H1 (cell line): Measurements from ENCODE around the gene SLC25A12. TPM values are rescaled to one million over a fixed set of nuclear protein-coding genes. Genes with fewer than 3 reads are reported as not detected.

Source experiments
- CTCF ChIA-PET: fragments of 300-600 bp; sonication (Branson Sonifier 250); formaldehyde crosslinking; loops from one replicate; lab custom pipeline; 2021; ENCODE audit not compliant: partially characterized antibody; lab: Charles Lee
- POLR2A ChIA-PET: fragments of 300-600 bp; sonication (Branson Sonifier 250); formaldehyde crosslinking; loops from one replicate; lab custom pipeline; 2021; ENCODE audit warnings: inconsistent platforms; ENCODE audit not compliant: partially characterized antibody; lab: Charles Lee
- DNase-seq, 2 experiments: peaks; one replicate each; pipeline versions ENCODE4 v3.0.0 to v3.0.0-alpha.2; 2010 to 2022; ENCODE audit warnings: low spot score in 2 of 2, low read depth in 1 of 2, mixed read lengths in 1 of 2
- FAIRE-seq: peaks from 2 replicates; lab custom pipeline; 2011; peaks lifted over from hg19 to GRCh38; lab: Jason Lieb, UNC
- H2AFZ ChIP-seq: 2 replicates; pipeline ENCODE4 v1.8.1; 2012; ENCODE audit warnings: low read length, inconsistent platforms
- H2AK5ac ChIP-seq: 2 replicates; pipeline ENCODE4 v1.6.1; 2013; ENCODE audit warnings: low read depth, low read length
- H2BK120ac ChIP-seq: replicated peaks from 2 replicates; pipeline ENCODE3; 2013; ENCODE audit warnings: low read depth, low read length, inconsistent platforms
- H2BK12ac ChIP-seq: 2 replicates; pipeline ENCODE4 v1.6.1; 2013; ENCODE audit warnings: low read depth, low read length
- H2BK15ac ChIP-seq: 2 replicates; pipeline ENCODE4 v1.6.1; 2013; ENCODE audit warnings: low read length
- H2BK20ac ChIP-seq: 2 replicates; pipeline ENCODE4 v1.6.1; 2013; ENCODE audit warnings: low read length
- H2BK5ac ChIP-seq: 2 replicates; pipeline ENCODE4 v1.6.1; 2013; ENCODE audit warnings: low read depth, low read length
- H3K14ac ChIP-seq: 2 replicates; pipeline ENCODE4 v1.6.1; 2013; ENCODE audit warnings: inconsistent platforms; ENCODE audit not compliant: insufficient read length
- H3K18ac ChIP-seq: 2 replicates; pipeline ENCODE4 v1.6.1; 2013; ENCODE audit warnings: low read length; ENCODE audit errors: extremely low read depth
- H3K23ac ChIP-seq: 2 replicates; pipeline ENCODE4 v1.6.1; 2013; ENCODE audit warnings: inconsistent platforms; ENCODE audit not compliant: insufficient read length
- H3K23me2 ChIP-seq: 2 replicates; pipeline ENCODE4 v1.6.1; 2013; ENCODE audit warnings: low read depth, low read length
- H3K27ac ChIP-seq: 2 replicates; pipeline ENCODE4 v1.6.1; 2011; ENCODE audit warnings: low read depth, low read length, inconsistent platforms
- H3K27me3 ChIP-seq, 4 experiments: replicated peaks in 1 of 4; 1 replicate in 1 of 4; 2 replicates in 3 of 4; pipeline versions ENCODE4 v1.6.1 to v1.8.1; 2011 to 2013; ENCODE audit warnings: low read length in 3 of 4, mild to moderate bottlenecking in 3 of 4, inconsistent platforms in 2 of 4, mixed read lengths in 2 of 4, moderate library complexity in 1 of 4; ENCODE audit not compliant: control insufficient read depth in 3 of 4, insufficient read depth in 3 of 4; ENCODE audit errors: extremely low read depth in 1 of 4
- H3K36me3 ChIP-seq, 4 experiments: 2 replicates each; pipeline versions ENCODE4 v1.6.1 to v1.8.1; 2011 to 2013; ENCODE audit warnings: mild to moderate bottlenecking in 4 of 4, low read length in 3 of 4, moderate library complexity in 2 of 4, control low read depth in 1 of 4, inconsistent platforms in 1 of 4; ENCODE audit not compliant: insufficient read depth in 4 of 4, control insufficient read depth in 2 of 4
- H3K4ac ChIP-seq: replicated peaks from 2 replicates; pipeline ENCODE3; 2013; ENCODE audit warnings: low read length, low read depth, mixed read lengths, inconsistent platforms; ENCODE audit not compliant: insufficient read length
- H3K4me1 ChIP-seq, 4 experiments: replicated peaks in 1 of 4; 1 replicate in 1 of 4; 2 replicates in 3 of 4; pipeline versions ENCODE4 v1.6.1 to v1.8.1; 2011 to 2013; ENCODE audit warnings: low read length in 3 of 4, inconsistent platforms in 2 of 4, mixed read lengths in 1 of 4; ENCODE audit not compliant: insufficient read depth in 4 of 4, control insufficient read depth in 3 of 4
- H3K4me2 ChIP-seq, 2 experiments: 2 replicates each; pipeline versions ENCODE4 v1.6.1 to v1.8.1; 2011 to 2013; ENCODE audit warnings: low read depth in 2 of 2, low read length in 2 of 2, control low read depth in 1 of 2, inconsistent platforms in 1 of 2, mild to moderate bottlenecking in 1 of 2; ENCODE audit not compliant: insufficient read depth in 1 of 2
- H3K4me3 ChIP-seq, 4 experiments: fragments of 200-600, 300-600 bp in 1 of 4; sonication (generic), shearing (Covaris generic), sonication (Bioruptor Twin) in 1 of 4; 2 replicates each; pipeline versions ENCODE4 v1.5.1 to v1.8.1; 2011 to 2016; ENCODE audit warnings: low read length in 4 of 4, low read depth in 3 of 4, control low read depth in 2 of 4, inconsistent platforms in 2 of 4, mild to moderate bottlenecking in 2 of 4, mixed read lengths in 1 of 4, moderate library complexity in 1 of 4; ENCODE audit not compliant: insufficient read depth in 2 of 4; ENCODE audit errors: extremely low read depth in 1 of 4
- H3K56ac ChIP-seq: replicated peaks from 2 replicates; pipeline ENCODE3; 2013; ENCODE audit warnings: low read depth, mild to moderate bottlenecking, mixed read lengths, low read length, inconsistent platforms; ENCODE audit not compliant: insufficient read length
- H3K79me1 ChIP-seq: 2 replicates; pipeline ENCODE4 v1.6.1; 2013; ENCODE audit warnings: low read depth, low read length, control low read depth
- H3K79me2 ChIP-seq, 2 experiments: 2 replicates each; pipeline versions ENCODE4 v1.6.1 to v1.8.1; 2012 to 2013; ENCODE audit warnings: low read length in 2 of 2, mild to moderate bottlenecking in 2 of 2, inconsistent platforms in 1 of 2; ENCODE audit not compliant: insufficient read depth in 2 of 2, control insufficient read depth in 1 of 2
- H3K9ac ChIP-seq, 4 experiments: replicated peaks in 1 of 4; 1 replicate in 1 of 4; 2 replicates in 3 of 4; pipeline versions ENCODE4 v1.6.1 to v1.8.1; 2011 to 2013; ENCODE audit warnings: low read depth in 3 of 4, low read length in 3 of 4, control low read depth in 2 of 4, mild to moderate bottlenecking in 2 of 4, moderate library complexity in 2 of 4, inconsistent platforms in 1 of 4; ENCODE audit errors: extremely low read depth in 1 of 4
- H3K9me3 ChIP-seq, 2 experiments: 2 replicates each; pipeline versions ENCODE4 v1.6.1 to v1.8.1; 2012 to 2013; ENCODE audit warnings: mild to moderate bottlenecking in 2 of 2, moderate library complexity in 2 of 2, control low read depth in 1 of 2, inconsistent platforms in 1 of 2, low read depth in 1 of 2, low read length in 1 of 2, mixed read lengths in 1 of 2; ENCODE audit not compliant: insufficient read depth in 2 of 2
- H4K20me1 ChIP-seq, 2 experiments: replicated peaks in 1 of 2; 2 replicates each; pipeline versions ENCODE3 to v1.8.1; 2011 to 2013; ENCODE audit warnings: inconsistent platforms in 2 of 2, low read length in 2 of 2, mild to moderate bottlenecking in 1 of 2; ENCODE audit not compliant: insufficient read depth in 2 of 2, control insufficient read depth in 1 of 2
- H4K5ac ChIP-seq: 2 replicates; pipeline ENCODE4 v1.6.1; 2013; ENCODE audit warnings: low read length, low read depth, mixed read lengths, inconsistent platforms; ENCODE audit not compliant: insufficient read length
- H4K8ac ChIP-seq: 2 replicates; pipeline ENCODE4 v1.8.0; 2013; ENCODE audit warnings: mild to moderate bottlenecking, moderate library complexity, low read length, inconsistent platforms; ENCODE audit not compliant: insufficient read depth; ENCODE audit errors: extremely low read depth
- H4K91ac ChIP-seq: replicated peaks from 2 replicates; pipeline ENCODE3; 2013; ENCODE audit warnings: low read length, mixed read lengths, inconsistent platforms; ENCODE audit not compliant: insufficient read length
- BACH1 ChIP-seq: IDR thresholded peaks from 2 replicates; pipeline ENCODE4 v1.6.1; 2012; ENCODE audit warnings: low read length, improper control_type of control experiment
- BRCA1 ChIP-seq: IDR thresholded peaks from 2 replicates; pipeline ENCODE4 v1.6.1; 2012; ENCODE audit warnings: low read depth, low read length, improper control_type of control experiment
- CREB1 ChIP-seq: IDR thresholded peaks from 2 replicates; pipeline ENCODE4 v1.6.1; 2012; ENCODE audit warnings: inconsistent platforms
- CTBP2 ChIP-seq: IDR thresholded peaks from 2 replicates; pipeline ENCODE4 v1.7.0; 2011; ENCODE audit warnings: borderline replicate concordance, mild to moderate bottlenecking, moderate library complexity, mixed read lengths, low read length; ENCODE audit not compliant: insufficient read depth, insufficient read length
- SIN3A ChIP-seq, 2 experiments: IDR thresholded peaks in 1 of 2; conservative IDR thresholded peaks in 1 of 2; 2 replicates each; pipeline ENCODE4 v1.6.1; 2011 to 2012; ENCODE audit warnings: low read length in 2 of 2, improper control_type of control experiment in 1 of 2, low read depth in 1 of 2, mild to moderate bottlenecking in 1 of 2
- SIRT6 ChIP-seq: IDR thresholded peaks from one replicate; pipeline ENCODE4 v1.7.1; 2012; ENCODE audit warnings: low read length, inconsistent platforms
- SRF ChIP-seq: IDR thresholded peaks from 2 replicates; pipeline ENCODE4 v1.6.1; 2011; ENCODE audit warnings: mild to moderate bottlenecking, low read depth, low read length, moderate library complexity
- USF2 ChIP-seq: IDR thresholded peaks from 2 replicates; pipeline ENCODE4 v1.6.1; 2011; ENCODE audit warnings: low read length, improper control_type of control experiment
- WGBS, 2 experiments: shearing (Covaris generic) in 1 of 2; methylation state at CpG; one replicate each; pipeline versions ENCODE4 v1.1.6 to v1.1.7; 2013 to 2015; ENCODE audit warnings: low lambda C conversion rate in 2 of 2, mixed read lengths in 2 of 2, inconsistent platforms in 1 of 2, low coverage in 1 of 2, missing lambda C conversion rate in 1 of 2; ENCODE audit not compliant: insufficient replicate concordance in 2 of 2, insufficient coverage in 1 of 2, insufficient read length in 1 of 2; ENCODE audit errors: extremely low coverage in 1 of 2, missing lambda C conversion rate in 1 of 2; 5-methylcytosine and 5-hydroxymethylcytosine counted together
- polyA plus RNA-seq, 7 experiments: library from polyadenylated mRNA; depleted of rRNA in 3 of 7; stranded (reverse) in 5 of 7; unstranded in 2 of 7; fragments of >200 nt in 5 of 7; fragments of 200-250 nt in 2 of 7; gene quantifications; 1 replicate in 5 of 7; 2 replicates in 1 of 7; 4 replicates in 1 of 7; pipeline versions ENCODE4 v1.2.1 to v1.2.3, GENCODE V29; 2011 to 2013; ENCODE audit warnings: missing spikeins in 2 of 7, mixed read lengths in 2 of 7
- total RNA-seq: library from RNA; stranded (reverse); fragmentation: NEBNext Ultra II Directional; extraction: Animal tissue kit (Norgen Biotek cat#: 25700); gene quantifications from 2 replicates; pipeline ENCODE4 v1.2.1, GENCODE V29; 2021

Gene SLC25A12
- total and polyA plus RNA-seq, 2 of the 8 experiments (the other 6 are each of a cell fraction or from before 2014, with no cell fraction given): 7.7 to 10.2 TPM

DNA sequence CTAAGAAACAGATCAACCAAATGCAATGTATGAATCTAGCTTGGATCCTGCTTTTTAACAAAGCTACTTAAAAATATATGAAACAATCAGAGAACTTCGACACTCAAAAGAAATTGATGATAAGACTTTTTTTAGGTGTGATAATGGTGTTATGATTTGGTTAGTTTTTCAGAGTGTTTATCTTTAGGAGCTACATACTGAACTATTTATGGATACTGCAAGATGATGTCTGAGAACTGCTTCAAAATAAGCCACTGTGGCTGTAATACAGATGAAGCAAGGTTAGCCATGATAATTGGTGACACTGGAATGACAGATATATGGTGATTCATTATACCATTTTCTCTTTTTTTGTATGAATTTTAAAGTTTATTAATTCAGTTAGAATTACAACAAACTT lies 14.2 kb downstream of the SLC25A12 start:
- Histone ChIP-seq H3K23me2 (no peaks in the 10 kb centered on the region), H2AFZ (no peak overlapping the region), H3K79me2 (no peaks in the 10 kb centered on the region), H4K91ac (no peak overlapping the region), H3K27me3 (no peaks in the 10 kb centered on the region), H3K23ac (no peak overlapping the region), H4K20me1 (no peaks in the 10 kb centered on the region), H3K56ac (no peak overlapping the region), H3K9me3 (no peaks in the 10 kb centered on the region), H2BK12ac (no peak overlapping the region), H3K4me1 (no peaks in the 10 kb centered on the region), H3K4me2 (no peak overlapping the region), H3K18ac (no peak overlapping the region), H3K79me1 (no peaks in the 10 kb centered on the region), H2BK15ac (no peak overlapping the region), H3K27ac (no peak overlapping the region), H2BK5ac (no peak overlapping the region), H2AK5ac (no peak overlapping the region), H3K4me3 (no peak overlapping the region), H2BK120ac (no peak overlapping the region), H4K8ac (no peak overlapping the region), H2BK20ac (no peak overlapping the region), H4K5ac (no peak overlapping the region), H3K9ac (no peak overlapping the region), H3K14ac (no peak overlapping the region), H3K4ac (no peak overlapping the region), H3K36me3 (no peaks in the 10 kb centered on the region; a peak in 1 of 8 replicates)
- DNase-seq: no peak
- CTCF ChIA-PET: interaction anchor here (0.9 kb wide), 1 partner anchor 16 kb away, joined by 3 read pairs; no protein-coding TSS in a partner anchor
- POLR2A ChIA-PET: no interaction called here
- no peak for TF ChIP-seq SIN3A (conservative IDR thresholded peaks at IDR 0.05 in 1 of 2, IDR thresholded peaks at IDR 0.05 in 1 of 2; ENCODE audit: low read depth in 1 of 2, low read length in 2 of 2)
- TF ChIP-seq SIRT6: no peak
- TF ChIP-seq BRCA1: no peak
- no peak for TF ChIP-seq CTBP2
- no peak for TF ChIP-seq USF2
- TF ChIP-seq SRF: no peak
- TF ChIP-seq BACH1: no peak
- no peak for TF ChIP-seq CREB1
- no peak for FAIRE-seq
- 94% methylated on average over 1 of the region's 1 CpG; no CpG with 5 or more reads in 1 of the 2 experiments for WGBS, 2 experiments
